GM23248 (cell line): ENCODE data around the gene SGCG. TPM values are rescaled to one million over a fixed set of nuclear protein-coding genes. Genes with fewer than 3 reads are reported as not detected.
"Not testable (repeated sequence)": the region's sequence is repeated elsewhere in the genome, so short reads cannot be mapped to it uniquely, and the experiment has no call there.

Source experiments
- DNase-seq: peaks from one replicate; pipeline ENCODE4 v3.0.0-alpha.2; 2015
- H2AFZ ChIP-seq: fragments of 200-600 bp; sonication (generic); 2 replicates; pipeline ENCODE4 v1.6.1; 2016; ENCODE audit warnings: antibody characterized with exemption
- H3F3A ChIP-seq: fragments of 200-600 bp; sonication (generic); 2 replicates; pipeline ENCODE4 v1.6.1; 2016; ENCODE audit warnings: mild to moderate bottlenecking, antibody characterized with exemption, mixed run types; ENCODE audit not compliant: insufficient read depth
- H3K27ac ChIP-seq: fragments of 200-600 bp; sonication (generic); 2 replicates; pipeline ENCODE4 v1.5.1; 2016; ENCODE audit warnings: mild to moderate bottlenecking
- H3K27me3 ChIP-seq: fragments of 200-600 bp; sonication (generic); replicated peaks from 2 replicates; pipeline ENCODE4 v1.6.1; 2016; ENCODE audit warnings: mild to moderate bottlenecking; ENCODE audit not compliant: insufficient read depth
- H3K36me3 ChIP-seq: fragments of 200-600 bp; sonication (generic); 2 replicates; pipeline ENCODE4 v1.6.1; 2016; ENCODE audit warnings: low read depth, mild to moderate bottlenecking
- H3K4me1 ChIP-seq: fragments of 200-600 bp; sonication (generic); 2 replicates; pipeline ENCODE4 v1.6.1; 2016; ENCODE audit warnings: mild to moderate bottlenecking; ENCODE audit not compliant: insufficient read depth
- H3K4me2 ChIP-seq: fragments of 200-600 bp; sonication (generic); one replicate; pipeline ENCODE4 v1.6.1; 2016; ENCODE audit warnings: mild to moderate bottlenecking; ENCODE audit not compliant: unreplicated experiment
- H3K4me3 ChIP-seq: fragments of 200-600 bp; sonication (generic); 2 replicates; pipeline ENCODE4 v1.5.1; 2016; ENCODE audit warnings: mild to moderate bottlenecking
- H3K79me2 ChIP-seq: fragments of 200-600 bp; sonication (generic); 2 replicates; pipeline ENCODE4 v1.6.1; 2016; ENCODE audit warnings: mild to moderate bottlenecking; ENCODE audit not compliant: insufficient read depth
- H3K9ac ChIP-seq: fragments of 200-600 bp; sonication (generic); 2 replicates; pipeline ENCODE4 v1.6.1; 2016; ENCODE audit warnings: mild to moderate bottlenecking
- H3K9me2 ChIP-seq: fragments of 200-600 bp; sonication (generic); 2 replicates; pipeline ENCODE4 v1.6.1; 2016; ENCODE audit warnings: mixed run types, mild to moderate bottlenecking, moderate library complexity; ENCODE audit not compliant: insufficient read depth
- H3K9me3 ChIP-seq: fragments of 200-600 bp; sonication (generic); one replicate; pipeline ENCODE4 v1.6.1; 2017; ENCODE audit warnings: low read depth
- H4K20me1 ChIP-seq: fragments of 200-600 bp; sonication (generic); 2 replicates; pipeline ENCODE4 v1.6.0; 2016; ENCODE audit not compliant: insufficient read depth
- EZH2 ChIP-seq: fragments of 200-600 bp; sonication (generic); IDR thresholded peaks from 2 replicates; pipeline ENCODE4 v1.6.1; 2018; ENCODE audit warnings: antibody characterized with exemption, mild to moderate bottlenecking; ENCODE audit not compliant: insufficient read depth, poor library complexity, severe bottlenecking
- EZH2phosphoT487 ChIP-seq: fragments of 200-600 bp; sonication (generic); IDR thresholded peaks from 2 replicates; pipeline ENCODE4 v1.6.1; 2018; ENCODE audit warnings: antibody characterized with exemption, moderate library complexity, mild to moderate bottlenecking, low read depth; ENCODE audit not compliant: insufficient read depth
- WGBS, 2 experiments: methylation state at CpG; one replicate each; pipeline ENCODE4 v1.1.6; 2015 to 2017; ENCODE audit warnings: low lambda C conversion rate in 2 of 2, low coverage in 1 of 2; ENCODE audit errors: missing lambda C conversion rate in 2 of 2; 5-methylcytosine and 5-hydroxymethylcytosine counted together
- in situ Hi-C: fragments of 300-500 bp; cut with MboI; formaldehyde crosslinking; loops from 2 replicates; pipeline ENCODE4 v1.15.0; 2020
- polyA plus RNA-seq: library from polyadenylated mRNA; unstranded; fragments of >200 nt; fragmentation: Nextera tagmentation; extraction: Ambion mirVana; gene quantifications from 2 replicates; pipeline ENCODE4 v1.2.1, GENCODE V29; 2016
- total RNA-seq: library from RNA; depleted of rRNA; stranded (reverse); fragments of >200 nt; shearing (Covaris generic); gene quantifications from 2 replicates; pipeline ENCODE4 v1.2.3, GENCODE V29; 2014; rRNA removed

SGCG gene, protein sequence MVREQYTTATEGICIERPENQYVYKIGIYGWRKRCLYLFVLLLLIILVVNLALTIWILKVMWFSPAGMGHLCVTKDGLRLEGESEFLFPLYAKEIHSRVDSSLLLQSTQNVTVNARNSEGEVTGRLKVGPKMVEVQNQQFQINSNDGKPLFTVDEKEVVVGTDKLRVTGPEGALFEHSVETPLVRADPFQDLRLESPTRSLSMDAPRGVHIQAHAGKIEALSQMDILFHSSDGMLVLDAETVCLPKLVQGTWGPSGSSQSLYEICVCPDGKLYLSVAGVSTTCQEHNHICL
- total RNA-seq (2.9 and 5.8 TPM in 2 replicates), polyA plus RNA-seq (4.5 and 5.4 TPM in 2 replicates)

GRCh38 chr13:23180711-23181110, at the start of gene SGCG:
TSS of gene SGCG (plus strand) at chr13:23180979. CDS start at chr13:23203695, 22,716 bp downstream.
- Histone ChIP-seq H4K20me1 (no peaks in the 10 kb centered on the region), H3K79me2 (no peaks in the 10 kb centered on the region), H3K4me2 (peak within 1 kb of the TSS; percentile 22), H3K27me3 (no peaks in the 10 kb centered on the region), H2AFZ (peak within 1 kb of the TSS; percentile 62), H3F3A (no peaks in the 10 kb centered on the region), H3K9ac (no peak within 1 kb of the TSS), H3K27ac (no peak within 1 kb of the TSS), H3K4me3 (0 out of 2 replicates have a peak within 1 kb of the TSS, but pooled peaks have one; percentile 17), H3K9me2 (no peaks in the 10 kb centered on the region), H3K4me1 (peaks cover 8% of the 10 kb centered on the region; the same call in 1 of the 2 replicates), H3K9me3 (no peaks in the 10 kb centered on the region), H3K36me3 (no peaks in the 10 kb centered on the region)
- in situ Hi-C loops: no loop called here
- TF ChIP-seq EZH2phosphoT487 (no peak), EZH2 (no peak)
- WGBS, 2 experiments: 14% methylated on average over 6 of the region's 6 CpGs
- peak; percentile 36 for DNase-seq

DNA sequence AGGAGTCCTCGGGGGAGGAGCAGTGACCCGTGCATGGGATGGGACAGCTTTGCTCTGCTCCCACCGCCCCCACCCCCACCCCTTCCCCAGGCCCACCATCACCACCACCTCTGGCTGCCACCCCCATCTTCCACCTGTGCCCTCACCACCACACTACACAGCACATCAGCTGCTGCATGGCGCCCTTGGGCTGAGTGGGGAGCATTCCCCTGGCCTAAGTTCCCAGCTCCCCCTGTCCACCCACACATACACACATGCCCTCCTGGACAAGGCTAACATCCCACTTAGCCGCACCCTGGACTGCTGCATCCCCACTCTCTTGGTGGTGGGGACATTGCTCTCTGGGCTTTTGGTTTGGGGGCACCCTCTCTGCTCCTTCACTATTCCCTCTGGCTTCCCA, 46.2 kb upstream of the SGCG start:
- H2AFZ ChIP-seq: no peak overlapping the region
- TF ChIP-seq EZH2phosphoT487 (no peak), EZH2 (no peak)
- no peaks in the 10 kb centered on the region for H3K9me2 ChIP-seq
- no peaks in the 10 kb centered on the region for H4K20me1 ChIP-seq
- H3K4me2 ChIP-seq: no peak overlapping the region
- no peaks in the 10 kb centered on the region for H3K36me3 ChIP-seq
- in situ Hi-C loops: no loop called here
- no peaks in the 10 kb centered on the region for H3K79me2 ChIP-seq
- no peak overlapping the region for H3K4me3 ChIP-seq
- no peaks in the 10 kb centered on the region for H3K27me3 ChIP-seq
- H3F3A ChIP-seq: no peaks in the 10 kb centered on the region
- no peaks in the 10 kb centered on the region for H3K4me1 ChIP-seq
- H3K9ac ChIP-seq: no peak overlapping the region
- H3K9me3 ChIP-seq: no peaks in the 10 kb centered on the region
- no peak for DNase-seq
- no peak overlapping the region for H3K27ac ChIP-seq
- WGBS, 2 experiments: 36 to 58% methylated on average over 3 to 5 of the region's 5 CpGs

- no peaks in the 10 kb centered on the region for H3K9me3 ChIP-seq
- H4K20me1 ChIP-seq: no peaks in the 10 kb centered on the region
- no peak overlapping the region for H3K4me2 ChIP-seq
- H3K4me3 ChIP-seq: no peak overlapping the region
- no peaks in the 10 kb centered on the region for H3K4me1 ChIP-seq
- H3K79me2 ChIP-seq: no peaks in the 10 kb centered on the region
- H3K9me2 ChIP-seq: no peaks in the 10 kb centered on the region
- TF ChIP-seq EZH2 (no peak), EZH2phosphoT487 (no peak)
- DNase-seq: peak; percentile 24
- in situ Hi-C loops: no loop called here
- H3K27me3 ChIP-seq: no peaks in the 10 kb centered on the region
- 29 to 30% methylated on average over 2 of the region's 2 CpGs for WGBS, 2 experiments
- no peak overlapping the region for H3K27ac ChIP-seq
- no peak overlapping the region for H2AFZ ChIP-seq
- no peaks in the 10 kb centered on the region for H3F3A ChIP-seq
- no peak overlapping the region for H3K9ac ChIP-seq
- H3K36me3 ChIP-seq: no peaks in the 10 kb centered on the region
Measured at GRCh38 chr13:23140492-23140891, 40.3 kb upstream of the SGCG start.

- Histone ChIP-seq H4K20me1 (no peaks in the 10 kb centered on the region), H3K36me3 (no peaks in the 10 kb centered on the region), H3K4me3 (no peak overlapping the region), H3K9me3 (no peaks in the 10 kb centered on the region), H3F3A (0 out of 2 replicates have a peak, but pooled peaks cover 3% of the 10 kb centered on the region), H3K27ac (no peak overlapping the region), H3K9ac (no peak overlapping the region), H3K27me3 (no peaks in the 10 kb centered on the region), H3K79me2 (no peaks in the 10 kb centered on the region), H3K9me2 (no peaks in the 10 kb centered on the region), H2AFZ (no peak overlapping the region), H3K4me1 (no peaks in the 10 kb centered on the region), H3K4me2 (no peak overlapping the region)
- in situ Hi-C loops: no loop called here
- DNase-seq: no peak
- WGBS, 2 experiments: 91 to 92% methylated on average over 24 of the region's 24 CpGs
- TF ChIP-seq EZH2phosphoT487 (no peak), EZH2 (no peak)
Measured at GRCh38 chr13:23141964-23142363, 38.8 kb upstream of the SGCG start.

- H3K9ac ChIP-seq, H3K4me2 ChIP-seq, H3K27ac ChIP-seq, H3K9me2 ChIP-seq, H3K4me3 ChIP-seq, H3K27me3 ChIP-seq, H3K4me1 ChIP-seq, DNase-seq, in situ Hi-C loops, H3K36me3 ChIP-seq, H3F3A ChIP-seq, H3K9me3 ChIP-seq, H2AFZ ChIP-seq, H3K79me2 ChIP-seq, H4K20me1 ChIP-seq: not testable (repeated sequence)
- WGBS, 2 experiments: 79 to 81% methylated on average over 7 of the region's 7 CpGs
Measured at GRCh38 chr13:23142607-23143006, 38.2 kb upstream of the SGCG start.
